HEK293 (cell line): ENCODE data around the gene KRTDAP.

Source experiments
- CTCF ChIA-PET: fragments of 350-600 bp; formaldehyde crosslinking; extraction: SDS; loops from one replicate; lab custom pipeline; 2021; ENCODE audit warnings: antibody characterized with exemption; lab: Yijun Ruan, JAX
- POLR2A ChIA-PET: fragments of 300-600 bp; formaldehyde crosslinking; extraction: SDS; loops from one replicate; lab custom pipeline; 2020; ENCODE audit warnings: antibody characterized with exemption, inconsistent platforms; lab: Yijun Ruan, JAX
- H3K27ac ChIP-seq: fragments of 200-500 bp; sonication (Bioruptor generic); 2 replicates; pipeline ENCODE4 v1.5.1; 2014; ENCODE audit warnings: low read depth, low read length, control low read depth, inconsistent platforms; ENCODE audit errors: extremely low read depth
- H3K36me3 ChIP-seq, 2 experiments: fragments of 200-500 bp in 1 of 2; sonication (Bioruptor generic) in 1 of 2; 1 replicate in 1 of 2; 2 replicates in 1 of 2; pipeline ENCODE4 v1.5.1; 2014 to 2017; ENCODE audit warnings: inconsistent platforms in 2 of 2, low read length in 2 of 2; ENCODE audit not compliant: control insufficient read depth in 2 of 2, insufficient read depth in 1 of 2
- H3K4me1 ChIP-seq: fragments of 200-500 bp; sonication (Bioruptor generic); 2 replicates; pipeline ENCODE4 v1.5.1; 2014; ENCODE audit warnings: mild to moderate bottlenecking, low read length, inconsistent platforms; ENCODE audit not compliant: control insufficient read depth, insufficient read depth
- H3K4me3 ChIP-seq: 2 replicates; pipeline ENCODE4 v1.5.1; 2011; ENCODE audit warnings: low read depth, mild to moderate bottlenecking, control low read depth, low read length, moderate library complexity
- H3K9me3 ChIP-seq: fragments of 200-500 bp; sonication (Bioruptor generic); 2 replicates; pipeline ENCODE4 v1.5.1; 2014; ENCODE audit warnings: low read depth, low read length, inconsistent platforms; ENCODE audit not compliant: control insufficient read depth, insufficient read depth
- BCL6B ChIP-seq: fragments of 450-650 bp; formaldehyde crosslinking; IDR thresholded peaks from 2 replicates; pipeline ENCODE4 v1.5.1; 2017; ENCODE audit warnings: missing biosample characterization, missing genetic modification characterization
- HOXC10 ChIP-seq: sonication (generic); formaldehyde crosslinking; IDR thresholded peaks from 2 replicates; pipeline ENCODE4 v1.8.1; 2023; ENCODE audit warnings: mild to moderate bottlenecking, missing genetic modification reagents
- KLF1 ChIP-seq: fragments of 450-650 bp; formaldehyde crosslinking; IDR thresholded peaks from 2 replicates; pipeline ENCODE4 v1.5.1; 2016; ENCODE audit warnings: missing biosample characterization, missing genetic modification characterization
- KLF7 ChIP-seq: fragments of 450-650 bp; formaldehyde crosslinking; IDR thresholded peaks from 2 replicates; pipeline ENCODE4 v1.5.1; 2016; ENCODE audit warnings: missing biosample characterization, missing genetic modification characterization, borderline replicate concordance
- MEIS1 ChIP-seq: sonication (generic); formaldehyde crosslinking; IDR thresholded peaks from 2 replicates; pipeline ENCODE4 v1.8.1; 2022; ENCODE audit warnings: missing genetic modification reagents, mild to moderate bottlenecking, borderline replicate concordance
- RBAK ChIP-seq: fragments of 450-650 bp; formaldehyde crosslinking; IDR thresholded peaks from 2 replicates; pipeline ENCODE4 v1.5.1; 2016; ENCODE audit warnings: missing biosample characterization, missing genetic modification characterization
- SCRT1 ChIP-seq: fragments of 450-650 bp; formaldehyde crosslinking; IDR thresholded peaks from 2 replicates; pipeline ENCODE4 v1.5.1; 2016; ENCODE audit warnings: missing biosample characterization, missing genetic modification characterization, borderline replicate concordance
- SCRT2 ChIP-seq: fragments of 450-650 bp; formaldehyde crosslinking; IDR thresholded peaks from 2 replicates; pipeline ENCODE4 v1.5.1; 2016; ENCODE audit warnings: missing biosample characterization, missing genetic modification characterization
- ZBTB44 ChIP-seq: fragments of 450-650 bp; IDR thresholded peaks from 2 replicates; pipeline ENCODE4 v1.5.1; 2018; ENCODE audit warnings: missing biosample characterization, mild to moderate bottlenecking, missing genetic modification characterization
- ZEB2 ChIP-seq: fragments of 450-650 bp; formaldehyde crosslinking; IDR thresholded peaks from 2 replicates; pipeline ENCODE4 v1.5.1; 2016; ENCODE audit warnings: missing biosample characterization, missing genetic modification characterization
- ZFP37 ChIP-seq: fragments of 450-650 bp; formaldehyde crosslinking; IDR thresholded peaks from 2 replicates; pipeline ENCODE4 v1.5.1; 2016; ENCODE audit warnings: missing biosample characterization, missing genetic modification characterization
- ZNF132 ChIP-seq: fragments of 450-650 bp; formaldehyde crosslinking; IDR thresholded peaks from 2 replicates; pipeline ENCODE4 v1.5.1; 2017; ENCODE audit warnings: missing biosample characterization, missing genetic modification characterization, borderline replicate concordance
- ZNF138 ChIP-seq: fragments of 450-650 bp; formaldehyde crosslinking; IDR thresholded peaks from 2 replicates; pipeline ENCODE4 v1.5.1; 2016; ENCODE audit warnings: missing biosample characterization, missing genetic modification characterization, borderline replicate concordance
- ZNF184 ChIP-seq: fragments of 450-650 bp; IDR thresholded peaks from 2 replicates; pipeline ENCODE4 v1.5.1; 2018; ENCODE audit warnings: missing biosample characterization, mild to moderate bottlenecking, missing genetic modification characterization
- ZNF26 ChIP-seq: fragments of 450-650 bp; formaldehyde crosslinking; IDR thresholded peaks from 2 replicates; pipeline ENCODE4 v1.5.1; 2016; ENCODE audit warnings: missing biosample characterization, missing genetic modification characterization
- ZNF274 ChIP-seq, 2 experiments: fragments of 200-500 bp in 1 of 2; fragments of 450-650 bp in 1 of 2; sonication (Bioruptor generic) in 1 of 2; formaldehyde crosslinking in 1 of 2; IDR thresholded peaks; 2 replicates each; pipeline versions ENCODE4 v1.5.1 to v1.6.1; 2014 to 2016; ENCODE audit warnings: borderline replicate concordance in 1 of 2, inconsistent platforms in 1 of 2, low read length in 1 of 2, missing biosample characterization in 1 of 2, missing genetic modification characterization in 1 of 2
- ZNF292 ChIP-seq: fragments of 450-650 bp; formaldehyde crosslinking; IDR thresholded peaks from 2 replicates; pipeline ENCODE4 v1.5.1; 2016; ENCODE audit warnings: low read depth, missing biosample characterization, missing genetic modification characterization, borderline replicate concordance
- ZNF341 ChIP-seq: fragments of 450-650 bp; formaldehyde crosslinking; IDR thresholded peaks from 2 replicates; pipeline ENCODE4; 2016; ENCODE audit warnings: low read depth, missing biosample characterization, missing genetic modification characterization
- ZNF391 ChIP-seq: fragments of 450-650 bp; formaldehyde crosslinking; IDR thresholded peaks from 2 replicates; pipeline ENCODE4 v1.5.1; 2016; ENCODE audit warnings: low read depth, missing biosample characterization, missing genetic modification characterization, borderline replicate concordance
- ZNF501 ChIP-seq: fragments of 450-650 bp; formaldehyde crosslinking; IDR thresholded peaks from 2 replicates; pipeline ENCODE4 v1.5.1; 2016; ENCODE audit warnings: missing biosample characterization, missing genetic modification characterization
- ZNF561 ChIP-seq: fragments of 450-650 bp; IDR thresholded peaks from 2 replicates; pipeline ENCODE4 v1.5.1; 2018; ENCODE audit warnings: missing biosample characterization, missing genetic modification characterization, borderline replicate concordance
- ZNF624 ChIP-seq: fragments of 450-650 bp; formaldehyde crosslinking; IDR thresholded peaks from 2 replicates; pipeline ENCODE4 v1.5.1; 2017; ENCODE audit warnings: missing biosample characterization, missing genetic modification characterization
- ZNF626 ChIP-seq: fragments of 450-650 bp; sonication (Bioruptor Pico); formaldehyde crosslinking; IDR thresholded peaks from 2 replicates; pipeline ENCODE4 v1.5.1; 2018; ENCODE audit warnings: missing biosample characterization, missing genetic modification characterization, inconsistent platforms
- ZNF701 ChIP-seq: fragments of 450-650 bp; formaldehyde crosslinking; IDR thresholded peaks from 2 replicates; pipeline ENCODE4 v1.5.1; 2016; ENCODE audit warnings: missing biosample characterization, missing genetic modification characterization
- ZNF704 ChIP-seq: fragments of 450-650 bp; formaldehyde crosslinking; IDR thresholded peaks from 2 replicates; pipeline ENCODE4 v1.5.1; 2016; ENCODE audit warnings: missing biosample characterization, missing genetic modification characterization
- ZSCAN4 ChIP-seq: fragments of 450-650 bp; formaldehyde crosslinking; IDR thresholded peaks from 2 replicates; pipeline ENCODE4 v1.5.1; 2017; ENCODE audit warnings: missing biosample characterization, missing genetic modification characterization

KRTDAP gene

GRCh38 chr19:35487656-35488182, 2.5 kb downstream of the KRTDAP start:
- CTCF ChIA-PET, result interaction anchor here (0.5 to 5.4 kb wide), 12 partner anchors 9 to 212 kb away, joined by 3 to 63 read pairs (median 5); no protein-coding TSS in a partner anchor
- POLR2A ChIA-PET, result interaction anchor here (1.4 kb wide), 1 partner anchor 10 kb away, joined by 4 read pairs; no protein-coding TSS in a partner anchor
- Histone ChIP-seq H3K4me3 (no peak overlapping the region), H3K36me3 (no peaks in the 10 kb centered on the region), H3K4me1 (peaks cover 7% of the 10 kb centered on the region; the same call in 1 of the 2 replicates), H3K9me3 (no peaks in the 10 kb centered on the region), H3K27ac (no peak overlapping the region)
- TF ChIP-seq ZNF341 (tag by site-specific recombination) (no peak), ZNF26 (tag by site-specific recombination) (no peak), HOXC10 (no peak), ZSCAN4 (tag by site-specific recombination) (no peak), ZNF274 (IDR thresholded peaks at IDR 0.05; ENCODE audit: low read length) (no peak), ZNF274 (tag by site-specific recombination; IDR thresholded peaks at IDR 0.05; ENCODE audit: borderline replicate concordance) (no peak), ZEB2 (tag by site-specific recombination) (no peak), ZNF501 (tag by site-specific recombination) (no peak), ZFP37 (tag by site-specific recombination) (no peak), KLF7 (tag by site-specific recombination) (no peak), ZNF184 (tag by site-specific recombination) (no peak), ZNF138 (tag by site-specific recombination) (no peak), SCRT2 (no peak), ZNF132 (no peak), ZNF391 (tag by site-specific recombination) (no peak), ZNF624 (tag by site-specific recombination) (no peak), ZNF292 (tag by site-specific recombination) (no peak)

- Histone ChIP-seq H3K27ac (no peak overlapping the region), H3K9me3 (peaks cover 3% of the 10 kb centered on the region; the same call in 1 of the 2 replicates), H3K4me1 (peaks cover 7% of the 10 kb centered on the region; the same call in 1 of the 2 replicates), H3K36me3 (no peaks in the 10 kb centered on the region), H3K4me3 (no peak overlapping the region)
- CTCF ChIA-PET, result interaction anchor here (0.6 to 5.4 kb wide), 12 partner anchors 9 to 372 kb away, joined by 3 to 63 read pairs (median 5); no protein-coding TSS in a partner anchor
- POLR2A ChIA-PET, result interaction anchor here (0.6 to 1.4 kb wide), 4 partner anchors 9 to 328 kb away, joined by 3 to 5 read pairs (median 5); no protein-coding TSS in a partner anchor
- TF ChIP-seq MEIS1 (no peak), KLF1 (tag by site-specific recombination) (no peak), BCL6B (no peak), ZNF626 (tag by site-specific recombination) (no peak), SCRT1 (tag by site-specific recombination) (no peak), RBAK (no peak), ZNF701 (tag by site-specific recombination) (no peak), ZNF561 (no peak), ZNF704 (no peak), ZBTB44 (tag by site-specific recombination) (no peak)
Measured at GRCh38 chr19:35486268-35486708, 4.0 kb downstream of the KRTDAP start.
